ENCODE results near the gene BABAM1. TPM values are rescaled to one million over a fixed set of nuclear protein-coding genes. Genes with fewer than 3 reads are reported as not detected.

BABAM1 gene
- 48.9 and 67.7 TPM in 2 replicates for total RNA-seq

GRCh38 chr19:17266975-17267788, at the start of gene BABAM1:
Gene BABAM1, plus strand, starts transcription at chr19:17267443. Its CDS starts 1,364 bp downstream, at chr19:17268807.

GRCh38 chr19:17226002-17226933, 41.0 kb upstream of the BABAM1 start, which contains the start of gene OCEL1:
Gene OCEL1, plus strand, starts transcription at chr19:17226226. Its CDS starts 22 bp downstream, at chr19:17226248.

GRCh38 chr19:17245535-17245984, 21.7 kb upstream of the BABAM1 start, which contains the start of gene NR2F6:
Gene NR2F6, minus strand, starts transcription at chr19:17245919. Its CDS starts 699 bp downstream, at chr19:17245220.

GRCh38 chr19:17264641-17264979, 2.6 kb upstream of the BABAM1 start, which contains the start of gene USHBP1:
Gene USHBP1, minus strand, starts transcription at chr19:17264745. Its CDS starts 446 bp downstream, at chr19:17264299.

GRCh38 chr19:17281391-17282304, 14.4 kb downstream of the BABAM1 start, which contains the start of gene ANKLE1:
Gene ANKLE1, plus strand, starts transcription at chr19:17281901. Its CDS starts 20 bp downstream, at chr19:17281921.

GRCh38 chr19:17303167-17303939, 36.1 kb downstream of the BABAM1 start, which contains the start of gene ABHD8:
Gene ABHD8, minus strand, starts transcription at chr19:17303425. Its CDS starts 1,809 bp downstream, at chr19:17301616.

GRCh38 chr19:17305517-17306284, 38.5 kb downstream of the BABAM1 start, which contains the start of gene MRPL34:
Gene MRPL34, plus strand, starts transcription at chr19:17305872. Its CDS starts 21 bp downstream, at chr19:17305893.

GRCh38 chr19:17309198-17309964, 42.1 kb downstream of the BABAM1 start, which contains the start of gene DDA1:
Gene DDA1, plus strand, starts transcription at chr19:17309563. Its CDS starts 92 bp downstream, at chr19:17309655.

Other genes starting within 250 kb of the BABAM1 start
- 0.34 and 2.6 TPM in 2 replicates for gene CPAMD8, start 240.6 kb upstream of the BABAM1 start, total RNA-seq
- gene HAUS8, start 192.0 kb upstream of the BABAM1 start, total RNA-seq, result 1.7 and 2.0 TPM in 2 replicates
- 20.2 and 38.2 TPM in 2 replicates for gene MYO9B, start 191.7 kb upstream of the BABAM1 start, total RNA-seq
- 9.6 and 12.5 TPM in 2 replicates for gene USE1, start 52.1 kb upstream of the BABAM1 start, total RNA-seq
- gene OCEL1, start 41.2 kb upstream of the BABAM1 start, total RNA-seq, result 1.4 and 2.1 TPM in 2 replicates
- 68.0 and 99.5 TPM in 2 replicates for gene NR2F6, start 21.5 kb upstream of the BABAM1 start, total RNA-seq
- not detected in 2 replicates for gene USHBP1, start 2.7 kb upstream of the BABAM1 start, total RNA-seq
- 0.64 and 0.68 TPM in 2 replicates for gene ANKLE1, start 14.5 kb downstream of the BABAM1 start, total RNA-seq
- gene ABHD8, start 36.0 kb downstream of the BABAM1 start, total RNA-seq, result 7.5 and 13.8 TPM in 2 replicates
- 42.2 and 55.4 TPM in 2 replicates for gene MRPL34, start 38.4 kb downstream of the BABAM1 start, total RNA-seq
- gene DDA1, start 42.1 kb downstream of the BABAM1 start, total RNA-seq, result 15.0 and 38.4 TPM in 2 replicates
- 3.4 and 7.6 TPM in 2 replicates for gene ANO8, start 67.4 kb downstream of the BABAM1 start, total RNA-seq
- gene GTPBP3, start 70.1 kb downstream of the BABAM1 start, total RNA-seq, result 20.8 and 25.2 TPM in 2 replicates
- not detected in 2 replicates for gene PLVAP, start 109.9 kb downstream of the BABAM1 start, total RNA-seq
- gene CCDC194, start 126.8 kb downstream of the BABAM1 start, total RNA-seq, result 0.07 TPM in 1 of 2 replicates, not detected in the other
- gene BST2, start 138.2 kb downstream of the BABAM1 start, total RNA-seq, result 1.7 and 34.3 TPM in 2 replicates
- gene MVB12A, start 152.6 kb downstream of the BABAM1 start, total RNA-seq, result 21.4 and 21.9 TPM in 2 replicates
- gene TMEM221, start 181.2 kb downstream of the BABAM1 start, total RNA-seq, result 0.21 TPM in 1 of 2 replicates, not detected in the other
- gene NXNL1, start 193.5 kb downstream of the BABAM1 start, total RNA-seq, result not detected in 2 replicates
- gene SLC27A1, start 203.1 kb downstream of the BABAM1 start, total RNA-seq, result 6.5 and 19.6 TPM in 2 replicates
- gene PGLS, start 244.2 kb downstream of the BABAM1 start, total RNA-seq, result 42.0 and 66.7 TPM in 2 replicates

Measured in nasal cavity respiratory epithelium epithelial cell of viscerocranial mucosa (primary cell).